ENCODE data around the gene NTN1. TPM values are rescaled to one million over a fixed set of nuclear protein-coding genes. Genes with fewer than 3 reads are reported as not detected.

NTN1 gene
- total RNA-seq, 3 donors from 2014 or later (not counting 1 experiment from before 2014, with no cell fraction given): 0.12 to 0.15 (median 0.14) TPM

- Histone ChIP-seq H3K27ac (ENCODE audit: low read length) (no peak overlapping the region), H3K36me3 (ENCODE audit: control insufficient read depth, insufficient read depth, low read length) (no peaks in the 10 kb centered on the region), H3K27me3 (ENCODE audit: control insufficient read depth, insufficient read depth, low read length) (no peaks in the 10 kb centered on the region), H3K4me3 (ENCODE audit: low read length) (no peak overlapping the region), H3K9me3 (ENCODE audit: control insufficient read depth, insufficient read depth, low read length) (no peaks in the 10 kb centered on the region), H3K4me1 (ENCODE audit: control insufficient read depth, insufficient read depth, low read length) (no peaks in the 10 kb centered on the region)
- Mint-ChIP-seq H3K4me3 (no peak overlapping the region), H3K36me3 (peaks cover 16% of the 10 kb centered on the region), H3K4me1 (no peaks in the 10 kb centered on the region), H3K27me3 (ENCODE audit: low read depth in 2 of 2) (peaks cover 6 to 12% of the 10 kb centered on the region in 2 donors), H3K27ac (no peak overlapping the region), H3K9me3 (peaks cover 9 to 13% of the 10 kb centered on the region in 2 donors)
- intact Hi-C loops (cut with micrococcal nuclease): no loop called here
- no peak for TF ChIP-seq CTCF (IDR thresholded peaks at IDR 0.05)
- 86% methylated on average over 3 of the region's 3 CpGs for WGBS (ENCODE audit: insufficient coverage)
- DNase-seq (no peak), ATAC-seq (no peak)
Observed at GRCh38 chr17:9213303-9213640, 192.0 kb downstream of the NTN1 start.

DNA sequence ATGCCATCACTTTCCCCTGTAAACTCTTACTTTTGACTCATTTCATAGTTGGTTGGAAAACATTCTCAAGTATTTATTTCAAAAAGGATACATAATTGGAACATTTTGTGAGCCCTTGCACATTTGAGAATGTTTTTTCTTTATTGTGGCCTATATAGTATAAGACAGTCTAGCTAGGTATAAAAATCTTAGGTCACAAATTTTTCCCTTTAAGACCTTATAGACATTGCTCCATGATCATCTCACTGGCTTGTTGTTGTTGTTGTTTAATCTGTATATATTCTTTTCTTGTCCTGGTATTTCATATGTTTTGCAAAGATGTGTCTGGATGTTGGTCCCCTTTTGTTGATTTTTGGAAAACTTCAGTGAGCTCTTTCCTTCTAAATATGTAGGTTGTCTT, 194.2 kb downstream of the NTN1 start:
- DNase-seq (no peak), ATAC-seq (no peak)
- H3K27ac Mint-ChIP-seq: no peak overlapping the region
- no peaks in the 10 kb centered on the region for H3K4me1 Mint-ChIP-seq
- Histone ChIP-seq H3K27ac (ENCODE audit: low read length) (no peak overlapping the region), H3K36me3 (ENCODE audit: control insufficient read depth, insufficient read depth, low read length) (no peaks in the 10 kb centered on the region), H3K4me3 (ENCODE audit: low read length) (no peak overlapping the region), H3K9me3 (ENCODE audit: control insufficient read depth, insufficient read depth, low read length) (no peaks in the 10 kb centered on the region), H3K27me3 (ENCODE audit: control insufficient read depth, insufficient read depth, low read length) (no peaks in the 10 kb centered on the region), H3K4me1 (ENCODE audit: control insufficient read depth, insufficient read depth, low read length) (no peaks in the 10 kb centered on the region)
- no peak for TF ChIP-seq CTCF (IDR thresholded peaks at IDR 0.05)
- no peak overlapping the region for H3K4me3 Mint-ChIP-seq
- H3K27me3 Mint-ChIP-seq (ENCODE audit: low read depth in 2 of 2): peaks cover 6 to 12% of the 10 kb centered on the region in 2 donors
- peaks cover 9 to 13% of the 10 kb centered on the region in 2 donors for H3K9me3 Mint-ChIP-seq
- H3K36me3 Mint-ChIP-seq: peaks cover 16% of the 10 kb centered on the region
- intact Hi-C loops (cut with micrococcal nuclease): no loop called here

- Mint-ChIP-seq H3K9me3 (peaks cover 9 to 13% of the 10 kb centered on the region in 2 donors), H3K27me3 (ENCODE audit: low read depth in 2 of 2) (peaks cover 6 to 12% of the 10 kb centered on the region in 2 donors), H3K36me3 (peaks cover 16% of the 10 kb centered on the region), H3K27ac (no peak overlapping the region), H3K4me1 (no peaks in the 10 kb centered on the region), H3K4me3 (no peak overlapping the region)
- Histone ChIP-seq H3K4me3 (ENCODE audit: low read length) (no peak overlapping the region), H3K27ac (ENCODE audit: low read length) (no peak overlapping the region), H3K36me3 (ENCODE audit: control insufficient read depth, insufficient read depth, low read length) (no peaks in the 10 kb centered on the region), H3K4me1 (ENCODE audit: control insufficient read depth, insufficient read depth, low read length) (no peaks in the 10 kb centered on the region), H3K9me3 (ENCODE audit: control insufficient read depth, insufficient read depth, low read length) (no peaks in the 10 kb centered on the region), H3K27me3 (ENCODE audit: control insufficient read depth, insufficient read depth, low read length) (no peaks in the 10 kb centered on the region)
- intact Hi-C loops (cut with micrococcal nuclease): no loop called here
- no peak for DNase-seq
- ATAC-seq: no peak
- WGBS (ENCODE audit: insufficient coverage): 86% methylated on average over 5 of the region's 5 CpGs
- no peak for TF ChIP-seq CTCF (IDR thresholded peaks at IDR 0.05)
Observed at GRCh38 chr17:9217151-9218056, 196.1 kb downstream of the NTN1 start.

All from natural killer cell (primary cell).